GM21737 (cell line): Measurements from ENCODE around the gene TECPR2.
A peak's percentile ranks its signal among the peaks of the same experiment; 100 is the strongest.
"Not testable (repeated sequence)": the region's sequence is repeated elsewhere in the genome, so short reads cannot be mapped to it uniquely, and the experiment has no call there.

Source experiments
- ATAC-seq: cut with Tn5 transposase; IDR thresholded peaks from one replicate; pipeline ENCODE4 v1.9.1; 2021; ENCODE audit warnings: mild to moderate bottlenecking, moderate library complexity; ENCODE audit not compliant: unreplicated experiment

The TECPR2 gene

DNA sequence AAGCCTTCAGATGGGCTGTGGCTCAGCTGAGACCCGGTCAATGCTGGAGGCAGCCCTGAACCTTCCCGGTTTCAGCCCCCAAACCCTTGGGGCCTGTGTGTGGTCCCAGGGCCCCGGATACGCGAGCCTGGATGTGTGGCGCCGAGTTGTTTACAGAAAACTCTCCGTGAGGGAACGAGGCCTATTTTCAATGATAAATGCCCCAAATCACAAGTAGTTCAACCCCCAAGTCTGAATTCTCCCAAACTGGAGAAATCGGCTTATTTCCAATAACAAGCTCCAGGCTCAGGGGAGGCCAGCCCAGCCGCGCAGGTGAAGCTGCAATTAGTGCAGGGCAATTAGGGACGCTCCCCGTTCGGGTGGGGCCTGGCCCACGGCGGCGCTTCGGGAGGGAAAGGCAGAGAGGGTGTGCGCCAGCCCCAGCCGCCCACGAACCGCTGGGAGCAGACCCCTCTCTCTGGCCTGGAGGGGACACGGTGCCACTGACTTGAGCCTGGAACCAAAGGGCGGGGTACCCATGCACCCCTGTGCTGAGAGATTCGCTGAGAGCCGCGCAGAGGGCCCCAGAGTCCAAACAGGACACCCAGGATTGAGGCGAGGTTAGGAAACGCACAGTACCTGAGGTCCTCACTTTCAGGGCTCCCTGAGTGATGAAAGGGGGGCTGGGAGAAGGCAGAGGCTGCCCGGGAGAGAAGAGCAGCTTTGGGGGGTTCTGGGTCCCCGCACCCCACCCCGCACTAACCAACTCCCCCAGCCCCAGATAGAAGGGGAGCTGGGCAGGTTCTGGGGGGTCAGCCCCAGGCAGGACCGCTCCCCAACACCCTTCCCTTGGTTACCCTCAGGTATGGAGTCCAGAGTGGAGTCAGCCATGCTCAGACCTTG, 161.1 kb downstream of the TECPR2 start:
- peak; percentile 1 for ATAC-seq

- ATAC-seq: peak; percentile 96
Measured at GRCh38 chr14:102524451-102525218, 161.9 kb downstream of the TECPR2 start.

GRCh38 chr14:102525219-102525928, 162.6 kb downstream of the TECPR2 start:
- ATAC-seq: peak; percentile 16

- ATAC-seq: no peak
Measured at GRCh38 chr14:102525929-102526497, 163.3 kb downstream of the TECPR2 start.

- no peak for ATAC-seq
Measured at GRCh38 chr14:102528431-102529170, 165.9 kb downstream of the TECPR2 start.

GRCh38 chr14:102530828-102531478, 168.2 kb downstream of the TECPR2 start:
- no peak for ATAC-seq

GRCh38 chr14:102532204-102532658, 169.5 kb downstream of the TECPR2 start:
- ATAC-seq: no peak

DNA sequence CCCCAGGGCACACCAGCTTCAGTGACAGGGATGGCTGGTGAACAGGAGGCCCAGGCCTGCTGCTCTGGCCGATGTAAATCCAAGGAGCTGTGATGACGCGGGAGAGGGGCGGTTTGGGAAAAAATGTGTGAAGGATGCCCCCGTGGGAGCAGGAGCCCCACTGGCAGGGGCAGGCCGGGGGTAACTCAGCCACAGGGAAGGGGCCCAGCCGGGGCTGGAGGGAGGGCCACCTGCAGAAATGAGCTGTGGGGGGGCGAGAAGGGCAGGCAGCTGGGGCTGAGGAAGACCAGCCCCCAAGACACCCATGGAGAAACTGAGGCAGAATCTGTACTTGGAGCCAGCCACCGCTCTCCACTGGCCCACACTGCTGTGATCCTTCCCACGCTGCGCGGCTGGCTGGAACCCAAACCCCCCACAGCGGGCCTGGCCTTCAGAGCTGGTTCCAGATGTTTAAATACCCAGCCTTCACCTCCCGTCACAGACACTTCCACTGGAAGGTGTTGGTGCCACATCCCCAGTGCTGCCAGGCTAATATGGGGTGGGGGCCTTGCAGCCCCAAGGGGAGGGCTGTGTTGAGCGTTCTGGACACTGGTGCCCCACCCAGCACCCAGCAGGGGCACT, 175.3 kb downstream of the TECPR2 start:
- ATAC-seq: no peak

GRCh38 chr14:102538602-102539543, 176.1 kb downstream of the TECPR2 start:
- ATAC-seq: no peak

DNA sequence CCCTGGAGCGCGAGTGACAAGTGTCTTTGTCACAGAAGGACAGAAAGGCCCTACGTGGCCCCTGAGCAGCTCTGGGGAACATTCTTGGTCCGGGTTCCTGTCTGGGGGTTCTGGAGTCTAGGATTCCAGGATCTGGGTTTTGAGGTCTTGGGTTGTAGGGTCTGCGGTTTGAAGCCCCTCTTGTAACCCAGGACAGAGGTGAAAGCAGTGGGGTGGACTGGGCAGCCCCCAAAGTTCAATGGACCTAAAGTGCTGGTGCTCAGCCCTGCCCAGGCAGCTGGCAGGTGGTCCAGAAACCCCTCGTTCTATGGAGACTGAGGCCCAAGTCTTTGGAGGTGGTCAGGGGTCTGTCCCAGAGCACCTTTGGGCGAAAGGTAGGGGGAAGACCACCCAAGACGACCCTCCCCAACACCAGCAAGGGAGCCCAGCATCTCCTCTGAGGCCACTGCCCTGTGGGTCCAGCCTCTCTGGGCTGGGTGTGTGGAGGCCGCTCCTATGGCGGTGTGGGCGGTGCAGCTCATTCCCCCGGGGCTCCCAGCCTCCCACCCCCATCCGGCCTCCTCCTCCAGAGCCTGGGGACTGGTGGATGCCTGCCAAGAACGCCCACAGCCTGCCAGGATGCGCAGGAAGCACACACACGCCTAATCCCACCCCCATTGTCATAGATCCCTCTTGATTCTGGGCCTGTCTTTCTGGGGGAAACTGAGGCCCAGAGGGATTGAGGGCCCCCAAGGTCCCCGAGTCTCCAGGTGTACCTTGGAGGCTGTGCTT, 177.0 kb downstream of the TECPR2 start:
- ATAC-seq: no peak

DNA sequence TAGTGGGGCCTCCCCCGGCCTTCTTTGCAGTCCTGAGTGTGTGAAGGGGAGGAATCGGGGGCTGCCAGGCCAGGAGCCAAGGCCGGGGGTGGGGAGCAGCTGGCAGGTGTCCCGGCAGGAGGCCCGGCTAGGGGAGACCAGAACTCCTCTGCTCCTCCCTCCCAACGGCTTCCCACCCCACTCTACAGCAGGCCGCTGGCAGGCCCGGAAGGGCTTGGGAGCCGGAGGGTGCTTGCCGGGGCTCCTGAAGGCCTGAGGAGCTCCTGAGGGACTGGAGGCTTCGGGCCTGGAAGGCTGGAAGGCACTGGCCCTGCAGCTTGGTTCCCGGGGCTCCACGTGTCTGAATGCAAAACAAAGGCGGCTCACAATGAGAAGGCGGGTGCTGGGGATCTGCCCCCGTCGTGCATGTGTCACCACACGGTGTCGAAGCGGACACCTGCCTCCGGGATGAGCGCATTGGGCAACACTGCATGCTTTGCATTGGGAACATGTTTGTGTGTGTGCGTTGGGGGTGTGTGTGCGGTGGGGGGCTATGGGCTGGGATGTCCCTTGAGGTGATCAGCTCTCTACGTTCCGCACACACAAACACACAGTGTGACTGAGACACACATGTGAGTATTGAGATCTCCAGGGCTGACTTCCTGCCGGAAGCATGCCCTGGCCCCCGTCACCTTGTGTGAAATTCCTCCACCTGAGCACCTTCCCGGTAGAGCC, 177.7 kb downstream of the TECPR2 start:
- no peak for ATAC-seq

- ATAC-seq: not testable (repeated sequence)
Measured at GRCh38 chr14:102541029-102541491, 178.3 kb downstream of the TECPR2 start.

DNA sequence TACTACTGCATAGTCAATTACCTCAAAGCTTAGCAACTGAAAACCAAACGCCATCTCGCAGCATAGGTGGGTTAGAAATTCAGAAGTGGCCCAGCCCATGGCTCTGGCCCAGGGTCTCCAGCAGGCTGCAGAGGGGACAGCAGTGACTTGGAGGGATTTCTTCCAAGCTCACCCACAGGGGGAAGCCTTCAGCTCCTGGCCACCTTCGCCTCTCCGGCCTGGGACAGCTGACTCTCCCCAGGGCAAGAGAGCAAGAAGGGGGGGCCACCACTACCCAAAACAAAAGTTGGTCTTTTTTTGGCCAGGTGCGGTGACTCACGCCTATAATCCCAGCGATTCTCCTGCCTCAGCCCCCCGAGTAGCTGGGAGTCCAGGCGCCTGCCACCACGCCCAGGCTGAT, 179.0 kb downstream of the TECPR2 start:
- no peak for ATAC-seq

DNA sequence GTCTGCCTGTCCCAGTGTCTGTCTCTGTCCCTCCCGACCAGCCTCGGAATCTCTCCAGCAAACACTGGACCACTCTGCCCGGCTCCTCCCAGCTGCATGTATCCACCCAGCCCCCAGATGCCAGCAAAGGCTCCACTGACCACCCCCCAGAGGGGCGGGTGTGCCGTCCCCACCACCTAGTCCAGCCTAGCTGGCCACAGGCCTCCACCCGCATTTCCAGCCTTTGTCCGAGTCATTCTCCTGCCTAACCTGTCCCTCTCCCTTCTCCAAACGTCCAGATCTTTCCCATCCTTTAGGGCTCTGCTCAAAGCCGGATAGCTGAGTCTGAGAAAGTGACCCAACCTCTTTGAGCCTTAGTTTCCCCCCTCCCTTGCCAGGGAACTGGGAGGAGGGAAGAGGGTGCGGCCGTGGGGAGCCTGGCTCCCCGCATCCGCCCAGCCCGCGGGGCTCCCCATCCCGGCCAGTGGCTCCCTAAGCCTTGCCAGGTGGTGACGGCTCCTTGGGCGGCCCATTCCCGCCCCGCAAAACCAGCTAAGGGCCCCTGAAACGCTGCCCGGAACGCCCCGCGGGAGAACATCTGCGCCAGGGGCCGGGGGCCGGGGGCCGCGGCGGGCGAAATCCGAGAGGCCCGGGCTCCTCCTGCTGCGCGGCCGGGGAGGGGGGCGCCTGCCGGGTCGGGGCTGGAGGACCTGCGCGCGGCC, 181.5 kb downstream of the TECPR2 start:
- no peak for ATAC-seq

DNA sequence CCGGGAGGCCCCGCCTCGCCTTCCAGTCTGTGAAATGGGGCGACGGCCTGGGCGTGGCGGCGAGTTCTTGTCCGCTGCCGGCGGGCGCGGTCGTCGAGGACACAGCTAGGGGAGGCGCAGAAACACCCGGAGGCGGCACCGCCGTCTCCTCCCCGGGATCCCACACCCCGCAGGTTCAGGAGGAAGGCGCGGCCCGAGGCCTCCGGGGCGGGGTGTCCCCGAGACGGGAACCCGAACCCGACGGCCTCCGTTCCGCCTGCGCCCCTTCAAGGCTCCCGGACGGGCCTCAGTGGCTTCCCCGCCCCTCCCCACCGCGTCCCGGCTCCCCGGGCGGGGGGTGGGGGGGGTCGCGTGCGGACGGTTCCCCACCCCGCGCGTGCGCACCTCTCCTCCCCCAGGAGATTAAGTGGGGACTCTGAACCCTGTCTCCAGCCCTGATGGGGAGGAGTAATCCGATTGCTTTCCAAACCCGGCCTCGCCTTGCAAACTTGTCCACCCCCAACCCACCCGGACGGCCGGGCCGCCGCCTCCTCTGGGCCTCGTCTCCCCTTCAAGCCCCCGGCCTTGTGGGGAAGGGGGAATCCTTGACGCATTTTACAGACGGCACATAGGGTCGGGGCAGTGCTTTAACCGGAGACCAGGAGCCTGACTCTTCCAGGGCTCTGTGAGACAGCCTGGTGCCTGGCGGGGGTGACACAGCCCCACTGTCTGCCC, 182.2 kb downstream of the TECPR2 start:
- no peak for ATAC-seq
